Common myeloid progenitor, CD34-positive (primary cell): ENCODE results near the gene TPGS2. TPM values are rescaled to one million over a fixed set of nuclear protein-coding genes. Genes with fewer than 3 reads are reported as not detected.
"Not testable (repeated sequence)": the region's sequence is repeated elsewhere in the genome, so short reads cannot be mapped to it uniquely, and the experiment has no call there.

ENCODE experiments used
- CTCF ChIA-PET: fragments of 350-600 bp; sonication (Branson Sonifier 250); formaldehyde crosslinking; loops from one replicate; lab custom pipeline; 2021; ENCODE audit warnings: antibody characterized with exemption; lab: Charles Lee
- POLR2A ChIA-PET: fragments of 350-600 bp; sonication (Branson Sonifier 250); formaldehyde crosslinking; loops from one replicate; lab custom pipeline; 2021; ENCODE audit warnings: antibody characterized with exemption; lab: Charles Lee
- DNase-seq, 3 donors: peaks; one replicate each; pipeline versions ENCODE4 v3.0.0 to v3.0.0-alpha.2; 2013
- H3K27ac ChIP-seq, 2 experiments: 1 replicate in 1 of 2; 2 replicates in 1 of 2; pipeline ENCODE4 v1.7.0; 2013; ENCODE audit warnings: inconsistent platforms in 2 of 2, low read length in 2 of 2, mild to moderate bottlenecking in 2 of 2, low read depth in 1 of 2, moderate library complexity in 1 of 2; ENCODE audit not compliant: severe bottlenecking in 2 of 2, insufficient read depth in 1 of 2, poor library complexity in 1 of 2
- H3K27me3 ChIP-seq, 5 experiments: replicated peaks in 2 of 5; 1 replicate in 3 of 5; 2 replicates in 2 of 5; pipeline versions ENCODE4 v1.6.1 to v1.7.0; 2013; ENCODE audit warnings: low read length in 4 of 5, mild to moderate bottlenecking in 2 of 5, moderate library complexity in 2 of 5, inconsistent platforms in 1 of 5; ENCODE audit not compliant: insufficient read depth in 5 of 5, control insufficient read depth in 4 of 5
- H3K36me3 ChIP-seq, 4 experiments: 1 replicate in 2 of 4; 2 replicates in 2 of 4; pipeline versions ENCODE4 v1.6.1 to v1.7.0; 2013; ENCODE audit warnings: low read length in 3 of 4, control low read depth in 1 of 4, mild to moderate bottlenecking in 1 of 4; ENCODE audit not compliant: control insufficient read depth in 4 of 4, insufficient read depth in 4 of 4
- H3K4me1 ChIP-seq, 4 experiments: 1 replicate in 3 of 4; 2 replicates in 1 of 4; pipeline versions ENCODE4 v1.6.1 to v1.7.1; 2013; ENCODE audit warnings: low read length in 3 of 4, mild to moderate bottlenecking in 3 of 4, control low read depth in 1 of 4, inconsistent platforms in 1 of 4, moderate library complexity in 1 of 4; ENCODE audit not compliant: control insufficient read depth in 4 of 4, insufficient read depth in 4 of 4; ENCODE audit errors: control extremely low read depth in 1 of 4
- H3K4me3 ChIP-seq, 7 experiments: 1 replicate in 4 of 7; 2 replicates in 3 of 7; pipeline versions ENCODE4 v1.5.1 to v1.7.0; 2013; ENCODE audit warnings: mild to moderate bottlenecking in 7 of 7, low read length in 6 of 7, moderate library complexity in 6 of 7, inconsistent platforms in 2 of 7, low read depth in 2 of 7, control low read depth in 1 of 7; ENCODE audit not compliant: insufficient read depth in 4 of 7, control insufficient read depth in 1 of 7; ENCODE audit errors: extremely low read depth in 1 of 7
- H3K9me3 ChIP-seq, 5 experiments: 1 replicate in 4 of 5; 2 replicates in 1 of 5; pipeline versions ENCODE4 v1.6.1 to v1.7.1; 2013; ENCODE audit warnings: low read length in 4 of 5, mild to moderate bottlenecking in 2 of 5, inconsistent platforms in 1 of 5, low read depth in 1 of 5, moderate library complexity in 1 of 5; ENCODE audit not compliant: control insufficient read depth in 4 of 5, insufficient read depth in 2 of 5; ENCODE audit errors: control extremely low read depth in 1 of 5
- WGBS: methylation state at CpG from one replicate; pipeline ENCODE4 v1.1.5; 2013; ENCODE audit not compliant: insufficient coverage; 5-methylcytosine and 5-hydroxymethylcytosine counted together
- polyA plus RNA-seq: library from polyadenylated mRNA; unstranded; fragments of 120-200 nt; gene quantifications from one replicate; pipeline ENCODE4 v1.2.1, GENCODE V29; 2013

Gene TPGS2, protein sequence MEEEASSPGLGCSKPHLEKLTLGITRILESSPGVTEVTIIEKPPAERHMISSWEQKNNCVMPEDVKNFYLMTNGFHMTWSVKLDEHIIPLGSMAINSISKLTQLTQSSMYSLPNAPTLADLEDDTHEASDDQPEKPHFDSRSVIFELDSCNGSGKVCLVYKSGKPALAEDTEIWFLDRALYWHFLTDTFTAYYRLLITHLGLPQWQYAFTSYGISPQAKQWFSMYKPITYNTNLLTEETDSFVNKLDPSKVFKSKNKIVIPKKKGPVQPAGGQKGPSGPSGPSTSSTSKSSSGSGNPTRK
- polyA plus RNA-seq, result 85.9 TPM

- peaks cover 12 to 22% (median 20%) of the 10 kb centered on the region in 4 experiments for H3K4me1 ChIP-seq
- ChIA-PET POLR2A (interaction anchor here (1.3 kb wide), 1 partner anchor 700 kb away, joined by 3 read pairs; the partner anchor contains the start of gene SLC39A6), CTCF (interaction anchor here (0.8 to 1.3 kb wide), 3 partner anchors 13 to 17 kb away, joined by 3 to 5 read pairs (median 3); no protein-coding TSS in a partner anchor)
- peak within 1 kb of the TSS; percentile 77 to 88 for H3K27ac ChIP-seq
- H3K9me3 ChIP-seq, result no peaks in the 10 kb centered on the region
- H3K4me3 ChIP-seq, result peak within 1 kb of the TSS; percentile 75 to 99 (median 97)
- H3K27me3 ChIP-seq, result no peaks in the 10 kb centered on the region
- H3K36me3 ChIP-seq, result peaks cover 0 to 2% (median under 1%) of the 10 kb centered on the region in 4 experiments
- WGBS, result 0% methylated on average over 81 of the region's 83 CpGs
- DNase-seq, result peak; percentile 94 to 98 (median 97)
Observed at GRCh38 chr18:36828630-36829361, at the start of gene TPGS2, which contains the start of gene KIAA1328. TPGS2 (minus strand) TSS chr18:36829002; CDS start chr18:36828767, 235 bp downstream. KIAA1328 (plus strand) TSS chr18:36829127; CDS start chr18:36829139, 12 bp downstream.

- H3K9me3 ChIP-seq, CTCF ChIA-PET, H3K27me3 ChIP-seq, H3K27ac ChIP-seq, H3K4me3 ChIP-seq, H3K4me1 ChIP-seq, POLR2A ChIA-PET, DNase-seq: not testable (repeated sequence)
- H3K36me3 ChIP-seq, result peaks cover 0 to 11% (median 1%) of the 10 kb centered on the region in 4 experiments
Observed at GRCh38 chr18:36873826-36874225, 45.0 kb upstream of the TPGS2 start.

DNA sequence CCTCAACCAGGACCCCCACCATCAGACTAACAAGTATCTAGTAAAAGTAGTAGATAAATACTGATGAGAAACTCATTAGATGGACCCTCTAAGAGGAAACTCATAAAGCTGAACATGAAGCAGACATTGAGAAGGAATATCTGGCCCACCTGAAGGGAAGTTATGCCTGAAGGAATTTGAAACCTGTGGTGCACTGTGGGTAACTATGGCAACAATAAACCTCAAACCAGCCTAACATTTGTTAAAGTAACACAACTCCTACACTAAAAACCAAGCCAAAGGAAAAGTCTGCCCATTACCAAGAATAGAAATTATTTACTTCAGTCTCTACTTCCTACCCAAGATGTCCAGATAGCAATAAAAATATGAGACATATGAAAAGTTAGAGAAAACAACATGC is 43.5 kb upstream of the TPGS2 start:
- Histone ChIP-seq H3K27me3 (no peaks in the 10 kb centered on the region), H3K27ac (no peak overlapping the region), H3K4me1 (no peaks in the 10 kb centered on the region), H3K9me3 (peaks cover 0 to 4% (median 0%) of the 10 kb centered on the region in 5 experiments), H3K4me3 (no peak overlapping the region), H3K36me3 (peaks cover 0 to 11% (median 1%) of the 10 kb centered on the region in 4 experiments)
- ChIA-PET POLR2A (no interaction called here), CTCF (no interaction called here)
- DNase-seq, result no peak

DNA sequence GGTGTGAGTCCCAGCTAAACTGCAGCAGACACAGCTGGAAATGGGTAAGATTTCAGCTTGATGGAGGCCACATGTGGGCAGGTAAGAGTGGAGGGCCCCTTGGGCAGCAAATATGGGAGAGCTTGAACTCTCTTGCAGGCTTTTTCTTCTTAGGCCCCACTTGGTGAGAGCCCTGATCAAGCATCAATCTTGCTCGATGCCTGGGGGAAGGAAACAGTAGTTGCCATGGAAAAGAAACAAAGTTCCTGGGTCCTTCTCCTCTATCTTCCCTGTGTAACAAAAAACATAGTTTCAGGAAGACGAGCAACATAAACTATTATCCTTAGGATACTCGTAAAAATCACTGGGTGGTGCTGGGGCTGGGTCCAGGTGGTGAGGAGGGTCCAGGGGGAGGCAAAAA is 43.0 kb upstream of the TPGS2 start:
- Histone ChIP-seq H3K4me3 (no peak overlapping the region), H3K9me3 (peaks cover 0 to 4% (median 0%) of the 10 kb centered on the region in 5 experiments), H3K36me3 (peaks cover 0 to 11% (median 1%) of the 10 kb centered on the region in 4 experiments), H3K4me1 (no peaks in the 10 kb centered on the region), H3K27me3 (no peaks in the 10 kb centered on the region), H3K27ac (no peak overlapping the region)
- no peak for DNase-seq
- POLR2A ChIA-PET, result no interaction called here
- CTCF ChIA-PET, result no interaction called here
- 100% methylated on average over 1 of the region's 3 CpGs for WGBS

GRCh38 chr18:36867056-36867455 is 38.3 kb upstream of the TPGS2 start:
- Histone ChIP-seq H3K4me3 (no peak overlapping the region), H3K9me3 (no peaks in the 10 kb centered on the region), H3K27ac (no peak overlapping the region), H3K27me3 (no peaks in the 10 kb centered on the region), H3K4me1 (no peaks in the 10 kb centered on the region), H3K36me3 (peaks cover 0 to 7% (median 2%) of the 10 kb centered on the region in 4 experiments)
- CTCF ChIA-PET, result no interaction called here
- no CpG with 5 or more reads among the region's 1 CpG for WGBS
- POLR2A ChIA-PET, result no interaction called here
- no peak for DNase-seq

- WGBS, result no CpG with 5 or more reads among the region's 1 CpG
- CTCF ChIA-PET, result interaction anchor here (1.2 kb wide), 1 partner anchor 12 kb away, joined by 3 read pairs; no protein-coding TSS in a partner anchor
Observed at GRCh38 chr18:36862182-36862581, 33.4 kb upstream of the TPGS2 start.

GRCh38 chr18:36856815-36857214 is 28.0 kb upstream of the TPGS2 start:
- Histone ChIP-seq H3K4me3 (no peak overlapping the region), H3K36me3 (peaks cover 3 to 19% (median 9%) of the 10 kb centered on the region in 4 experiments), H3K9me3 (peaks cover 0 to 20% (median 6%) of the 10 kb centered on the region in 5 experiments), H3K27ac (no peak overlapping the region), H3K27me3 (no peaks in the 10 kb centered on the region), H3K4me1 (no peaks in the 10 kb centered on the region)
- DNase-seq, result no peak
- ChIA-PET CTCF (no interaction called here), POLR2A (no interaction called here)
- WGBS, result 86% methylated on average over 1 of the region's 1 CpG

More at GRCh38 chr18:36862182-36862581, 33.4 kb upstream of the TPGS2 start:
- Histone ChIP-seq H3K9me3 (no peaks in the 10 kb centered on the region), H3K27ac (no peak overlapping the region), H3K36me3 (peaks cover 0 to 4% (median 2%) of the 10 kb centered on the region in 4 experiments), H3K4me1 (no peaks in the 10 kb centered on the region), H3K27me3 (no peaks in the 10 kb centered on the region), H3K4me3 (no peak overlapping the region)
- no peak for DNase-seq
- POLR2A ChIA-PET, result no interaction called here
